ENCODE results near the gene RPL36. TPM values are rescaled to one million over a fixed set of nuclear protein-coding genes. Genes with fewer than 3 reads are reported as not detected.
A peak's percentile ranks its signal among the peaks of the same experiment; 100 is the strongest.

Gene RPL36
- total and polyA plus RNA-seq, 11 donors, result 255 to 981 (median 391) TPM

DNA sequence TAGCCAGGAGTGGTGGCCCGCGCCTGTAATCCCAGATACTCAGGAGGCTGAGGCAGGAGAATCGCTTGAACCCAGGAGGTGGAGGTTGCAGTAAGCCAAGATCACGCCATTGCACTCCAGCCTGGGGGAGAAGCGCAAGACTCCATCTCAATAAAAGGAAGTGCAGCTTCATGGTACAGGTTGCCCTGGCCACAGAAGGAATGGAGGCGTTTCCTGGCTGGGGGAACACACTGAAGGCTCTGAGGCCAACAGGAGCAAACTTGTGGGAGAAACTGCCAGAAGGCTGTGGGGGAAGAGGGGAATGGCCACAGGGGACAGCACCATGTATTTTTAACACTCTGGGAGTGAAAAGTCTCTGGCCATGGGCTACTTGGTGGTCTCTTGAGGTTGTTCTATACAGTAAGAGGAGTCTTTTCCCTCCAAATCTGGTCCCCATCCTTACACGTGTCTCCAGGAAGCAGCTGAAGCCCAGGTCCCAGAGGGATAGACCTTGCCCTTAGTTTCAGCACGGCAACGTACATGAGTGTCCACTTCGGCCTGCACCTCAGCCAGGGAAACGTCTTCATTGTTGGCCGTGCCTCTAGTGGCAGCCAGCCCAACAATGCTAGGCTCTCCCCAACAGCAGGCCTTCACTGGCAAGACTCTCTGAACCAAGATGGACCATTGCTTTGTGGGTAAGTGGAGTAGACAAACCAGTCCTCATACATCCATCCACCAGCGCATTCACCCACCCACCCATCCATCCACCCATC, 17.2 kb upstream of the RPL36 start:
- Histone ChIP-seq H3K27me3 (no peaks in the 10 kb centered on the region), H3K27ac (no peak overlapping the region), H3K4me1 (peaks cover 0 to 18% (median 7%) of the 10 kb centered on the region in 12 donors), H3K9me3 (no peaks in the 10 kb centered on the region), H3K36me3 (peaks cover 0 to 35% (median 27%) of the 10 kb centered on the region in 9 donors), H3K4me3 (no peak overlapping the region)
- ATAC-seq, result no peak
- TF ChIP-seq, protein P1, sequence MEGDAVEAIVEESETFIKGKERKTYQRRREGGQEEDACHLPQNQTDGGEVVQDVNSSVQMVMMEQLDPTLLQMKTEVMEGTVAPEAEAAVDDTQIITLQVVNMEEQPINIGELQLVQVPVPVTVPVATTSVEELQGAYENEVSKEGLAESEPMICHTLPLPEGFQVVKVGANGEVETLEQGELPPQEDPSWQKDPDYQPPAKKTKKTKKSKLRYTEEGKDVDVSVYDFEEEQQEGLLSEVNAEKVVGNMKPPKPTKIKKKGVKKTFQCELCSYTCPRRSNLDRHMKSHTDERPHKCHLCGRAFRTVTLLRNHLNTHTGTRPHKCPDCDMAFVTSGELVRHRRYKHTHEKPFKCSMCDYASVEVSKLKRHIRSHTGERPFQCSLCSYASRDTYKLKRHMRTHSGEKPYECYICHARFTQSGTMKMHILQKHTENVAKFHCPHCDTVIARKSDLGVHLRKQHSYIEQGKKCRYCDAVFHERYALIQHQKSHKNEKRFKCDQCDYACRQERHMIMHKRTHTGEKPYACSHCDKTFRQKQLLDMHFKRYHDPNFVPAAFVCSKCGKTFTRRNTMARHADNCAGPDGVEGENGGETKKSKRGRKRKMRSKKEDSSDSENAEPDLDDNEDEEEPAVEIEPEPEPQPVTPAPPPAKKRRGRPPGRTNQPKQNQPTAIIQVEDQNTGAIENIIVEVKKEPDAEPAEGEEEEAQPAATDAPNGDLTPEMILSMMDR (IDR thresholded peaks at IDR 0.05), result no peak
- no peak for TF ChIP-seq POLR2A (IDR thresholded peaks at IDR 0.05)
- peak in 1 of 5 donors; percentile 22 for DNase-seq
- 80 to 88% (median 85%) methylated on average over 13 of the region's 13 CpGs for WGBS, 4 donors
- intact Hi-C loops (cut with DNase I), result loop anchor here in 1 of 10 donors (10.0 kb wide), 1 partner anchor 48 kb away; the partner anchor contains the start of genes SAFB and SAFB2

DNA sequence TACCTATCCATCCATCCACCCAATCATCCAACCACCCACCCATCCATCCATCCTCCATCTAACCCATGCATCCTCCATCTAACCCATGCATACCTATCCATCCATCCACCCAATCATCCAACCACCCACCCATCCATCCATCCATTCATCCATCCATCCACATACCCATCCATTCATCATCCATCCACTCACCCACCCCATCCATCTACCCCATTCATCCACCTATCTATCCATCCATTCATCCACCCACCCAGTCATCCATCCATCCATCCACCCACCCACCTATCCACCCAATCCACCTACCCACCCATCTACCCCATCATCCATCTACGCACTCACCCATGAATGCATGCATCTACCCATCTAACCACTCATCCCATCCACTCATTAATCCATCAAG, 16.3 kb upstream of the RPL36 start:
- H3K4me3 ChIP-seq, result no peak overlapping the region
- 93 to 100% (median 98%) methylated on average over 1 of the region's 1 CpG for WGBS, 4 donors
- intact Hi-C loops (cut with DNase I), result loop anchor here in 1 of 10 donors (10.0 kb wide), 1 partner anchor 49 kb away; the partner anchor contains the start of genes SAFB and SAFB2
- peaks cover 0 to 31% (median 20%) of the 10 kb centered on the region in 9 donors for H3K36me3 ChIP-seq
- H3K27me3 ChIP-seq, result no peaks in the 10 kb centered on the region
- ATAC-seq (no peak), DNase-seq (no peak)
- no peaks in the 10 kb centered on the region for H3K9me3 ChIP-seq
- TF ChIP-seq, protein P1 (IDR thresholded peaks at IDR 0.05), result no peak
- no peak for TF ChIP-seq POLR2A (IDR thresholded peaks at IDR 0.05)
- peaks cover 0 to 20% (median 8%) of the 10 kb centered on the region in 12 donors for H3K4me1 ChIP-seq
- H3K27ac ChIP-seq, result no peak overlapping the region

DNA sequence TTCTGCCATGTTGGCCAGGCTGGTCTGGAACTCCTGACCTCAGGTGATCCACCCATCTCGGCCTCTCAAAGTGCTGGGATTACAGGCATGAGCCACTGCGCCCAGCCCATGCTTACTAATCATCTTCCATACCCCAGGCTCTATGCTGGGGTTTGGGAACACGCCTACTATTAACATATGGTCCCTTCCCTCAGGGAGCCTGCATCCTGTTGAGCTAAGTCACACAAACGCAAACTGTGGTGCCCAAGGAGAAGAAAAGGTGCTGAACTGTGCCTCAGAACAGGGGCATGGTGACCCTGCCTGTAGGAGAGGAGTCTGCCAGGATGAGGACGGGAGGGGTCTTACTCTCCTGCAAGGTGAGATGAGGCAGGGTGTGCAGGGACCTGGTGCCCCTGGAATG, 15.4 kb upstream of the RPL36 start:
- no peaks in the 10 kb centered on the region for H3K9me3 ChIP-seq
- DNase-seq, result peak in 1 of 5 donors; percentile 4
- H3K27me3 ChIP-seq, result no peaks in the 10 kb centered on the region
- intact Hi-C loops (cut with DNase I), result loop anchor here in 3 of 10 donors (5.0 to 10.0 kb wide), 2 partner anchors 47 to 50 kb away; partner anchors contain the start of genes SAFB (in 1 of the 3) and SAFB2 (in 1 of the 3)
- no peak overlapping the region for H3K4me3 ChIP-seq
- WGBS, 4 donors, result 81 to 94% (median 86%) methylated on average over 5 of the region's 5 CpGs
- H3K27ac ChIP-seq, result no peak overlapping the region
- ATAC-seq, result no peak
- H3K4me1 ChIP-seq, result peaks cover 0 to 29% (median 12%) of the 10 kb centered on the region in 12 donors
- peaks cover 0 to 21% (median 11%) of the 10 kb centered on the region in 9 donors for H3K36me3 ChIP-seq
- no peak for TF ChIP-seq POLR2A (IDR thresholded peaks at IDR 0.05)
- TF ChIP-seq, protein P1 (IDR thresholded peaks at IDR 0.05), result no peak

DNA sequence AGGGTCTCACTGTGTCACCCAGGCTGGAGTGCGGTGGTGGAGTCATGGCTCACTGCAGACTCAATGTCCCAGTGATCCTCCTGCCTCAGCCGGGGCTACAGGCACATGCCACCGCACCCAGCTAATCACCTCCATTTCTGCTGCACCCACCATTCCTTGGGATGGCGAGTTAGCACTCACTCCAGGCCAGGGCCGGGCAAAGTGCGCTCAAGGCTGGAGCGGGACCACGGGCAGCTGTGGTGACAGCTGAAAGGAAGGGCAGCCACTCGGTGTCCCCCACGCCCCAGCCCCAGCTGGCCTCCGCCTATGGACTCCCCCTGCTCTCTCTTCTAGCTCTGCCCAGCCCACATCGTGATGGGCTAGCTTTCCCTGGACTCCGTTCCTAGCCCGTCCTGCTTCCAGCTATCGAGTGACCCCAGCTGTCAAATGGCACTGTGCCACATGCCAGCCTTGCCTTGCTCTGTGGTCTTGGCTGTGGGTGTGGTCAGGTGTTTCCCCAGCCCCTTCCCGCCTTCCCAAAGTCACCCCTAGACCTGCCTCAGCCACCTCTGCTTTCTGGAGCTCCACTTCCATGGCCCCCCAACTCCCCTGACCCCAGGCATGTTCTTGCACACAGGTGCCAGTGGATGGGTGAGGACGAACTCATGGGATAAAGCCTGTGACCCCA, 13.9 kb upstream of the RPL36 start:
- no peak for ATAC-seq

More for the DNA sequence above, 13.9 kb upstream of the RPL36 start:
- Histone ChIP-seq H3K27ac (no peak overlapping the region), H3K4me3 (no peak overlapping the region), H3K4me1 (peaks cover 0 to 35% (median 15%) of the 10 kb centered on the region in 12 donors), H3K36me3 (peaks cover 0 to 14% (median 3%) of the 10 kb centered on the region in 9 donors), H3K9me3 (no peaks in the 10 kb centered on the region), H3K27me3 (no peaks in the 10 kb centered on the region)
- intact Hi-C loops (cut with DNase I), result loop anchor here in 3 of 10 donors (5.0 to 10.0 kb wide), 2 partner anchors 49 to 51 kb away; partner anchors contain the start of genes SAFB (in 1 of the 3) and SAFB2 (in 1 of the 3)
- no peak for DNase-seq
- no peak for TF ChIP-seq POLR2A (IDR thresholded peaks at IDR 0.05)
- TF ChIP-seq, protein P1 (IDR thresholded peaks at IDR 0.05), result no peak
- 70 to 74% (median 73%) methylated on average over 13 to 17 of the region's 17 CpGs for WGBS, 4 donors

All from heart left ventricle (tissue), 16 donors.